WERI-Rb-1 (cell line): Measurements from ENCODE around the gene RHBG.

ENCODE experiments used
- DNase-seq: peaks from one replicate; pipeline ENCODE4 v3.0.0-alpha.2; 2020
- H3K27ac ChIP-seq: fragments of 250-450 bp; sonication (Bioruptor Pico); 2 replicates; pipeline ENCODE4 v1.5.1; 2020; ENCODE audit warnings: mild to moderate bottlenecking, moderate library complexity
- H3K27me3 ChIP-seq: fragments of 250-450 bp; sonication (Bioruptor Pico); 2 replicates; pipeline ENCODE4 v1.5.1; 2021; ENCODE audit warnings: mild to moderate bottlenecking, low read depth, moderate library complexity; ENCODE audit not compliant: insufficient read depth, severe bottlenecking
- H3K36me3 ChIP-seq: fragments of 250-450 bp; sonication (Bioruptor Pico); 2 replicates; pipeline ENCODE4 v1.5.1; 2020; ENCODE audit warnings: mild to moderate bottlenecking, moderate library complexity
- H3K4me3 ChIP-seq: 2 replicates; pipeline ENCODE4 v1.5.1; 2011; ENCODE audit warnings: low read depth, mild to moderate bottlenecking, control low read depth, low read length
- H3K9me3 ChIP-seq: fragments of 250-450 bp; sonication (Bioruptor Pico); 2 replicates; pipeline ENCODE4 v1.5.1; 2021; ENCODE audit warnings: mild to moderate bottlenecking, moderate library complexity; ENCODE audit not compliant: severe bottlenecking
- TF ChIP-seq, protein P1 (sequence below): IDR thresholded peaks from 2 replicates; pipeline ENCODE4 v1.5.1; 2011; ENCODE audit warnings: low read depth, mild to moderate bottlenecking, control low read depth, inconsistent platforms, low read length

RHBG gene

GRCh38 chr1:156416993-156417392 lies 48.0 kb downstream of the RHBG start:
- TF ChIP-seq, protein P1, sequence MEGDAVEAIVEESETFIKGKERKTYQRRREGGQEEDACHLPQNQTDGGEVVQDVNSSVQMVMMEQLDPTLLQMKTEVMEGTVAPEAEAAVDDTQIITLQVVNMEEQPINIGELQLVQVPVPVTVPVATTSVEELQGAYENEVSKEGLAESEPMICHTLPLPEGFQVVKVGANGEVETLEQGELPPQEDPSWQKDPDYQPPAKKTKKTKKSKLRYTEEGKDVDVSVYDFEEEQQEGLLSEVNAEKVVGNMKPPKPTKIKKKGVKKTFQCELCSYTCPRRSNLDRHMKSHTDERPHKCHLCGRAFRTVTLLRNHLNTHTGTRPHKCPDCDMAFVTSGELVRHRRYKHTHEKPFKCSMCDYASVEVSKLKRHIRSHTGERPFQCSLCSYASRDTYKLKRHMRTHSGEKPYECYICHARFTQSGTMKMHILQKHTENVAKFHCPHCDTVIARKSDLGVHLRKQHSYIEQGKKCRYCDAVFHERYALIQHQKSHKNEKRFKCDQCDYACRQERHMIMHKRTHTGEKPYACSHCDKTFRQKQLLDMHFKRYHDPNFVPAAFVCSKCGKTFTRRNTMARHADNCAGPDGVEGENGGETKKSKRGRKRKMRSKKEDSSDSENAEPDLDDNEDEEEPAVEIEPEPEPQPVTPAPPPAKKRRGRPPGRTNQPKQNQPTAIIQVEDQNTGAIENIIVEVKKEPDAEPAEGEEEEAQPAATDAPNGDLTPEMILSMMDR: no peak
- no peaks in the 10 kb centered on the region for H3K36me3 ChIP-seq
- peaks cover 58% of the 10 kb centered on the region for H3K27me3 ChIP-seq
- H3K27ac ChIP-seq: no peak overlapping the region
- H3K9me3 ChIP-seq: no peaks in the 10 kb centered on the region
- no peak for DNase-seq
- no peak overlapping the region for H3K4me3 ChIP-seq

- Histone ChIP-seq H3K4me3 (no peak overlapping the region), H3K36me3 (no peaks in the 10 kb centered on the region), H3K27me3 (peaks cover 64% of the 10 kb centered on the region), H3K9me3 (no peaks in the 10 kb centered on the region), H3K27ac (no peak overlapping the region)
- TF ChIP-seq, protein P1: no peak
- DNase-seq: no peak
Observed at GRCh38 chr1:156417401-156418020, 48.5 kb downstream of the RHBG start.

DNA sequence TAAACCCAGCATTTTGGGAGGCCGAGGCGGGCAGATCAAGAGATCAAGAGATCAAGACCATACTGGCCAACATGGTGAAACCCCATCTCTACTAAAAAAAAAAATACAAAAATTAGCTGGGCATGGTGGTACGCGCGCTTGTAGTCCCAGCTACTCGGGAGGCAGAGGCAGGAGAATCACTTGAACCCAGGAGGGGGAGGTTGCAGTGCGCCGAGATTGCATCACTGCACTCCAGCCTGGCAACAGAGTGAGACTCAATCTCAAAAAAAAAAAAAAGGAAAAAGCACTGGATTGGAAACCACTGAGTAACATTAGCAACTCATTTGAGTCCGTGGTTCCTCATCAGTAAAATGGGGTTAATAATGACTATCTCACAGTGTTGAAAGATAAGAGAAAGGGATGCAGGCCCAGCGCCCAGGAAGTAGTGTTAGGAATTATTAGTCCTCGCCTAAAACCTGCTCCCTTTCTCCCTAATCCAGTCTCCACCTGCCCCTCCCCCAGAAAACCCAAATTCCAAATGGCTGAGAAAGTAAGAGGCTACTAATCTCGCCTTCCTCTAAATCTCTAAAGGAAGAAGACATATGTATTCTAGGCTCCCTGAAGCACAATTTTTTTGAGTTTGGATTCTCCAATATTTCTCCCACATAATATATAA lies 49.5 kb downstream of the RHBG start:
- H3K27me3 ChIP-seq: peaks cover 74% of the 10 kb centered on the region
- no peaks in the 10 kb centered on the region for H3K36me3 ChIP-seq
- TF ChIP-seq, protein P1: no peak
- H3K9me3 ChIP-seq: no peaks in the 10 kb centered on the region
- H3K4me3 ChIP-seq: no peak overlapping the region
- H3K27ac ChIP-seq: no peak overlapping the region
- no peak for DNase-seq

DNA sequence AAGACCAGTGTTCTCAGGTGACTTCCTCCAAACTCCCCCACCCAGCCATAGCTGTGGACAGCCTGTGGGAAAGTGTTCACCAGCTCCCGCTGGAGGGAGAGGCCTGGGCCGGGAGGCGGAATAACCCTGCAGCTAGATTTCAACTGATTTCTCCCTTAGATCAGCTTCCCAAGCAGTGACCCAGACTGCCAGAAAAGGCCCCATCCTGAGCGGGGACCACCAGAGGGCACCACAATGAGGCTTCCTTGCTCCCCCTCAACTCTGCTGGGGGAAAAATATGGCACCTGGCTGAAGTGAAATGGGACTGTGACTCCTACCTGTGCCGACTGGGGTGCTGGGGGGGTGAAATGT lies 50.8 kb downstream of the RHBG start:
- H3K4me3 ChIP-seq: no peak overlapping the region
- no peaks in the 10 kb centered on the region for H3K9me3 ChIP-seq
- TF ChIP-seq, protein P1: peak; percentile 83
- peaks cover 78% of the 10 kb centered on the region for H3K27me3 ChIP-seq
- H3K36me3 ChIP-seq: no peaks in the 10 kb centered on the region
- DNase-seq: peak; percentile 63
- no peak overlapping the region for H3K27ac ChIP-seq

DNA sequence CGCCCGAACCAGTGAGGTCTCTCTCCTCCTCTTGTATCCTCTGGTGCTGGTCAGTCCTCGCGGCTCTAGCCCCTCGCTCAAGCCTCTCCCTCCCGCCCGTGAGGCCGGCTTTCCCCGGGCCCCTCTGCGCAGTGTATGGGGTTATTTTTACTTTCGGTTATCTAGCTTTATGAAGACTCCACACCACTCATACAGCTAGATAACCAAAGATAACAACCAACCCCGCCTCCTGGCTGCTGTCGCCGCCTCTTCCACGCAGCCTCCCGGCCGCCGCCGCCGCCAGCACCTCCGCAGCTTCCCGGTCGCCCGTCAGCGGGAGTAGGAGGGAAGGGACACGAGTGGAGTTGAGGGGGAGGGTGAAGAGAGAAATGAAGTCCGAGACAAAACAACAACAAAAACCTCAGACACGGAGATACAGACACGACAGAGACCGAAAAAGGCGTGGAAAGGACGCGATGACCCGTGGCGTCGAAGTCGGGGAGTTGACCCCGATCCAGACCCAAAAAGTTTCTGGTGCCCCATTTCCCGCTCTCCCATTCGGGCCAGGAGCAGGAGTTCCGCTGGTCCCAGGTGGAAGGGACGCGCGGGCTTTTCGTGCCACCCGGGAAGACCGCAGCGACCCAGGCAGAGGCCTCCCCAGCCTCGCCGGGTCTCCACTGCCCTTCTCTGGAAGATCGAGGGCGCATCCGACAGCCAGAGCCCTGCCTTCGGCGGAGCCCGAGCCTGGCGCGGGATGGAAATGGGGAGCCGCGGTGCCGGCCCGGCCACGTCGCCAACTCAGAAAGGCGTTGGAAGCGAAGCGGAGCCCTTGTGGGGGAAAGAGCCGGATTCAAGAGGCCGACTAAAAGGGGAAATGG lies 51.4 kb downstream of the RHBG start:
- peak overlapping the region; percentile 36 for H3K4me3 ChIP-seq

More for the DNA sequence above, 51.4 kb downstream of the RHBG start:
- Histone ChIP-seq H3K36me3 (no peaks in the 10 kb centered on the region), H3K9me3 (no peaks in the 10 kb centered on the region), H3K27ac (no peak overlapping the region), H3K27me3 (peaks cover 85% of the 10 kb centered on the region)
- DNase-seq: no peak
- TF ChIP-seq, protein P1: no peak
